ENCODE results near the gene NKIRAS2.

NKIRAS2 gene

GRCh38 chr17:42062681-42063080 is 42.8 kb downstream of the NKIRAS2 start:
- Histone ChIP-seq H3K9ac (ENCODE audit: low read depth, low read length) (no peak overlapping the region), H3K4me2 (ENCODE audit: insufficient read depth, low read length) (no peak overlapping the region), H3K4me3 (ENCODE audit: low read depth in 1 of 2, low read length in 2 of 2) (no peak overlapping the region), H3K27ac (ENCODE audit: low read length) (no peak overlapping the region), H3K9me3 (ENCODE audit: insufficient read depth, low read length, severe bottlenecking) (no peaks in the 10 kb centered on the region), H3K4me1 (ENCODE audit: insufficient read depth, low read length) (peaks cover 9% of the 10 kb centered on the region; the same call in 1 of the 2 replicates), H2AFZ (ENCODE audit: low read depth, low read length) (no peak overlapping the region), H3K79me2 (ENCODE audit: insufficient read depth, low read length) (no peaks in the 10 kb centered on the region), H4K20me1 (ENCODE audit: insufficient read depth, low read length) (no peaks in the 10 kb centered on the region), H3K36me3 (ENCODE audit: insufficient read depth, low read length) (no peaks in the 10 kb centered on the region), H3K27me3 (ENCODE audit: insufficient read depth, low read length, poor library complexity) (no peaks in the 10 kb centered on the region)
- no peak for TF ChIP-seq EZH2 (IDR thresholded peaks at IDR 0.05; ENCODE audit: borderline replicate concordance, low read depth, low read length, severe bottlenecking)
- TF ChIP-seq, protein P1, sequence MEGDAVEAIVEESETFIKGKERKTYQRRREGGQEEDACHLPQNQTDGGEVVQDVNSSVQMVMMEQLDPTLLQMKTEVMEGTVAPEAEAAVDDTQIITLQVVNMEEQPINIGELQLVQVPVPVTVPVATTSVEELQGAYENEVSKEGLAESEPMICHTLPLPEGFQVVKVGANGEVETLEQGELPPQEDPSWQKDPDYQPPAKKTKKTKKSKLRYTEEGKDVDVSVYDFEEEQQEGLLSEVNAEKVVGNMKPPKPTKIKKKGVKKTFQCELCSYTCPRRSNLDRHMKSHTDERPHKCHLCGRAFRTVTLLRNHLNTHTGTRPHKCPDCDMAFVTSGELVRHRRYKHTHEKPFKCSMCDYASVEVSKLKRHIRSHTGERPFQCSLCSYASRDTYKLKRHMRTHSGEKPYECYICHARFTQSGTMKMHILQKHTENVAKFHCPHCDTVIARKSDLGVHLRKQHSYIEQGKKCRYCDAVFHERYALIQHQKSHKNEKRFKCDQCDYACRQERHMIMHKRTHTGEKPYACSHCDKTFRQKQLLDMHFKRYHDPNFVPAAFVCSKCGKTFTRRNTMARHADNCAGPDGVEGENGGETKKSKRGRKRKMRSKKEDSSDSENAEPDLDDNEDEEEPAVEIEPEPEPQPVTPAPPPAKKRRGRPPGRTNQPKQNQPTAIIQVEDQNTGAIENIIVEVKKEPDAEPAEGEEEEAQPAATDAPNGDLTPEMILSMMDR (IDR thresholded peaks at IDR 0.05; ENCODE audit: borderline replicate concordance, extremely low read depth, low read length, poor library complexity, severe bottlenecking) = no peak
- ATAC-seq (ENCODE audit: insufficient read depth, low read depth) = no peak
- no peak for DNase-seq

DNA sequence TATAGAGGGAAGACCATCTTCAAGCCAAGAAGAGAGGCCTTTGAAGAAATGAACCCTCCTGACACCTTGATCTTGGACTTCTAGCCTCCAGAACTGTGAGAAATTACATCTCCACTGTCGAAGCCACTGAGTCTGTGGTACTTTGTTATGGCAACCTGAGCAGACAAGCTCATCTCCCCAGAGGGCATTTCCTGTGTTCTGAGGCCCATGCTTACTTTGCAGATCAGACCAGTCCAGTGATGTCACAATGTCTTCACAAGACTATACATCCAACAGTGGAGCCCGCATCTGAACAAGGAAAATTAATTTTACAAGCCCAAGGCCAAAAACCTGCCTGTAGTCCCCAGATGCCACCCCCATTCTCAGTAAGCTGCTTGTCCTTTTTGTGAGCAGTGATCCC is 45.3 kb downstream of the NKIRAS2 start:
- Histone ChIP-seq H3K27me3 (ENCODE audit: insufficient read depth, low read length, poor library complexity) (no peaks in the 10 kb centered on the region), H3K4me2 (ENCODE audit: insufficient read depth, low read length) (no peak overlapping the region), H3K4me3 (ENCODE audit: low read depth in 1 of 2, low read length in 2 of 2) (no peak overlapping the region), H3K4me1 (ENCODE audit: insufficient read depth, low read length) (peaks cover 3% of the 10 kb centered on the region; the same call in 1 of the 2 replicates), H3K9me3 (ENCODE audit: insufficient read depth, low read length, severe bottlenecking) (no peaks in the 10 kb centered on the region), H3K9ac (ENCODE audit: low read depth, low read length) (no peak overlapping the region), H3K79me2 (ENCODE audit: insufficient read depth, low read length) (no peaks in the 10 kb centered on the region), H2AFZ (ENCODE audit: low read depth, low read length) (no peak overlapping the region), H3K36me3 (ENCODE audit: insufficient read depth, low read length) (no peaks in the 10 kb centered on the region), H4K20me1 (ENCODE audit: insufficient read depth, low read length) (no peaks in the 10 kb centered on the region), H3K27ac (ENCODE audit: low read length) (no peak overlapping the region)
- TF ChIP-seq, protein P1 (IDR thresholded peaks at IDR 0.05; ENCODE audit: borderline replicate concordance, extremely low read depth, low read length, poor library complexity, severe bottlenecking) = no peak
- no peak for TF ChIP-seq EZH2 (IDR thresholded peaks at IDR 0.05; ENCODE audit: borderline replicate concordance, low read depth, low read length, severe bottlenecking)
- DNase-seq (no peak), ATAC-seq (ENCODE audit: insufficient read depth, low read depth) (no peak)

DNA sequence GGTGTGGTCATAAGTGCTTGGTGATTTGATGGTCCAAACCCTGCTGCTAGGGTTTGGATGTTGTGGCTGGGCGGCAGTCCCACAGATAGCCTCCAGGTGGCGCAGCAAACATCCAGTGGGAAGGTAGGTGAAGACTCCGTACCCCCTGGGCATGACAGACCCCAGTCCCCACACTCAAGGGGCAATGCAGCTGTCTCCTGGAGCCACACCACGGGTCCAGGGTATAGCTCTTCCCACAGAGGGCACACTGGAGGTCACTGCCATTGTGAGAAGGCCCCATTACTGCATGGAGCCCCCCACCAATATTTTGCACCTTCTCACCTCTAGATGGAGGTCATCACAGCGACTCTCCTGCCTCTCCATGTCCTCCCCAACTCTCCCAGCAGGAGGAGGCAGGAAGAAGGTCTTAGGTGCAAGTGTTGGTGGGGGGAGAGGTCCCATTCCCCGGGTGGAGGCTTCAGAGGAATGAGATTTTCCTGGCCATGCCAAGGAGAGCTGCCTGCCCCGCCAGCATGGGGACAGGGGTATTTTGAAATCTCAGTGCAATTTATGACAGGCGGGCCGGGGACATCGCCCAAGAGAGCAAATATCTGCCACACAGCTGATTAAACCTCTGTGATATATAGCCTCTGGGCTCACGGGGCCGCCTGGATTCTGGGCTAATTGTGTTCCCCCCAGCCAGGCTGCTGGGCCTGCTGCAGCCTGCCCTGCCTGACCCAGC is 47.6 kb downstream of the NKIRAS2 start:
- TF ChIP-seq EZH2 (IDR thresholded peaks at IDR 0.05; ENCODE audit: borderline replicate concordance, low read depth, low read length, severe bottlenecking) = no peak
- TF ChIP-seq, protein P1 (IDR thresholded peaks at IDR 0.05; ENCODE audit: borderline replicate concordance, extremely low read depth, low read length, poor library complexity, severe bottlenecking) = peak; percentile 98

More for the DNA sequence above, 47.6 kb downstream of the NKIRAS2 start:
- H3K4me1 ChIP-seq (ENCODE audit: insufficient read depth, low read length) = peaks cover 10% of the 10 kb centered on the region; the same call in 1 of the 2 replicates
- peaks cover 11% of the 10 kb centered on the region for H3K27me3 ChIP-seq (ENCODE audit: insufficient read depth, low read length, poor library complexity)
- peak; percentile 75 for ATAC-seq (ENCODE audit: insufficient read depth, low read depth)
- no peak overlapping the region for H3K4me3 ChIP-seq (ENCODE audit: low read depth in 1 of 2, low read length in 2 of 2)
- no peaks in the 10 kb centered on the region for H3K79me2 ChIP-seq (ENCODE audit: insufficient read depth, low read length)
- peak; percentile 72 for DNase-seq
- no peak overlapping the region for H3K27ac ChIP-seq (ENCODE audit: low read length)
- no peak overlapping the region for H3K9ac ChIP-seq (ENCODE audit: low read depth, low read length)
- H3K9me3 ChIP-seq (ENCODE audit: insufficient read depth, low read length, severe bottlenecking) = no peaks in the 10 kb centered on the region
- peak overlapping the region; percentile 71 for H2AFZ ChIP-seq (ENCODE audit: low read depth, low read length)
- H3K4me2 ChIP-seq (ENCODE audit: insufficient read depth, low read length) = no peak overlapping the region
- no peaks in the 10 kb centered on the region for H3K36me3 ChIP-seq (ENCODE audit: insufficient read depth, low read length)
- no peaks in the 10 kb centered on the region for H4K20me1 ChIP-seq (ENCODE audit: insufficient read depth, low read length)

Data from DND-41 (cell line).